ENCODE data around the gene UXS1. TPM values are rescaled to one million over a fixed set of nuclear protein-coding genes. Genes with fewer than 3 reads are reported as not detected.

Gene UXS1
- total RNA-seq, 1 donor from 2014 or later, result 35.6 TPM

DNA sequence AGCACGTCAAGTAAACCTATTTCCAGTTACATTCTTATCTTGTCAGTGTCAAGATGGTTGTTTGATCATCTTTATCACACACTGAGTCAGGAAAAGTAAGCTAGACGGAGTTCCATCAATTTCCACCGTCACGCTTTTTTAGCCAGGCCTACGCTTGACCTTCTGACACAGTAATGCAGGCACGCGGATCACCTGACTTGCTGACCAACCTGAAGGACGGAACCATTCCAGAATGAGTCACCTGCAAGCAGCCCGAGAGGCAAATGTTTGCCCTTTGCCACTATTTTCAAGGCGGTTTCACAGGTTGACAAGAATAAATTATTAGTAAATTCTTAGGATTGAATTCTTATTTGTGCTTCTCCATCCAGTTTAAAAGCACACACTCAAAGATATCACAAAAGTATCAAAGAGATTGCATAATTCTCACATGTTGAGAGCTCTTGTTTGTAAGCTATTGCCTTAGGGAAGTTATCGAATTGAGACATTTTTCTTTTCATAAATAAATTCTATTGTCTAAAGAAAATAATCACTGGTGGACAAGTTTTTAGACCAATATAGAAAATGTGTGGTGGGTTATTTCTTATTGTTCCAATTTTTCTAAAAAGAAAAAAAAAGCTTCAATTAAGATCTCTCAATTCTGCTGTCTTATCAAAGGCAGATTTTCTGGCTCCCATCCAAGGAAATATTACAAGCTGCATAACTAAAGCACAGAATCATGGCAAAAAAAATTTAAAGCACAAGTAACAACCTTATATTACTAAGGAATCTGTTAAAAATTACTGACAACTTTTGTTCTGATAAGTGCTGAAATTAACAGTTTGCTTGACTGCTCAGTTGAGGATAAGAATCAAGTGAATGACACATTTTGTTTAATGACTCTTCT, 31.9 kb downstream of the UXS1 start:
- DNase-seq (ENCODE audit: low read depth, low spot score), result no peak

DNA sequence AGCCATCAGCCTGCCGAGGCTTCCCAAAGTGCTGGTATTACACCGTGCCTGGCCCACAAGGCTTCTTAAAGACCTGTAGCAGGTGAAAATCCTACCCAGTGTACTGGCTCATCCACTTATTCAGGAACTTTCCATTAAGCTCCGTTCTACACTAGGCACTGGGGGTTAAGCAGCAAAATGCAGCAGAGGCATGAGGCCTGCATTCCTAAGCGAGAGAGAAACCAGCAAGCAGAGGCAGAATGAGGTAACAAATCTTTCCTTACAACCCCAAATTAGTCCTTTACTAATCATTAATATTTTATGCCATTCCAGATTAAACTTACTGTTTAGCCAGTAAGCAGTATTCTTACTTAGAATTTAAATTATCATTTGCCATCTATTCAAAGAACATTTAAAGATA, 32.8 kb downstream of the UXS1 start:
- no peak for DNase-seq (ENCODE audit: low read depth, low spot score)

DNA sequence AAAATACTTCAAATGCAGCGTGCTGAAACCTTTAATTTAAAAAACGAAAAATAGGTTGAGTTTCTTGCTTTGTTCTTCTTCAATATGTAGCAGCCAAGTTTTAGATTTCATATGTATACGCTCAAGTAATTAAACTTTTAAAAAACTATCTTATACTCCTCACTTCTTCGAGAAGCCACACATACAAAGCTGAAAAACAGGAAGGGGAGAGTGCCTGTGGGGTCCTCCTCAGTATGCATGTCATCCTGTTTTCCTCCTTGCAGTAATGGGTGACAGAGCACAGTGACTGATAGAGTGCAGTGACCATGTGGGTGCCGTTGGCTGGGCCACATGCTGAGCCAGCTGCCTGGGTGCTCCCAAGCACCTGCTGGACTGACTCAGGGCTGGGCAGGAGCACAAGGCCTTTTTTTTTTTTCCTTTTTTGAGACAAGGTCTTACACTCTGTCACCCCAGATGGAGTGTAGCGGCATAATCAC, 33.3 kb downstream of the UXS1 start:
- DNase-seq (ENCODE audit: low read depth, low spot score), result no peak

DNA sequence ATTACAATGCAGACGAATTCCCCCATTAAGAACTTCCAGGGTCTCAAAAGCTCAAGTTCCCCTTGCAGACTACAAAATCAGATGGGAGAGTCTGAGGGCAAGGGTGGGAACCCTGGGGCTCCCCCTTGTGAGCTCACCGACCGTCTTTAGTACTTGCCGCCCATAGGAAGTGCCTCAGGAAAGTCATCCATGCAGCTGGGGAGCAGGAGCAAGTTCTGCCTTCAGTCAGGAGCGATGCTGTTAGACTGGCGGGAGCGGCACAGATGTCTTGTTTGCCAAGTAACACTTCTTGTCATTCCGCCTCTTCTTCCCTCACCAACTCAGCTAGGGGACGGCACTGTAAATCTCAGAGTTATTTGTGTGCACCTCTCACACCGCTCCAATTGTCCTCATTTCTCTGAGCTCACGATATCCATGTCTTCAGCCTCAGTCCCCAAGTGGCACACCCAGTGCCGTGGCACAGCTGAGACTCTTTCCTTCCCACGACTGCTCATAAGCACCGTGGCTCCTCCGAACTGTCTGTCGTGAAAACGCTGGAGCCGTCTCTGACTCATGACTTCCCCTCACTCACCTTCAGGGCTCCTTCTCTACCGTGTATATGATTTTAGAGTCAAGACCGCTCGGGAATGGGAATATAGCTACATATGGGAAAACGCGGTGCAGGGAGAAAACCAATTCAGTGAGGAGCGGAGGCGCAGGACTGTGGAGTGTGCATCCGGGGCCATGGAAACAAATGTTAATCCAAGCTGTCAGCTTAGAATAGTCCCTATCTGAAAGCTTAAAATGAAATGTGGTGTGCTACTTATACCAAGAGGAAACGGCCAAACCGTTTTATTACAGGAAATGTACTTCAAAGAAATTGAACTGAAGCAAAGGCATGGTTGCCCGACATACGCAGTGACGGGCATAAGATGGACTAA, 34.0 kb downstream of the UXS1 start:
- DNase-seq (ENCODE audit: low read depth, low spot score), result no peak

DNA sequence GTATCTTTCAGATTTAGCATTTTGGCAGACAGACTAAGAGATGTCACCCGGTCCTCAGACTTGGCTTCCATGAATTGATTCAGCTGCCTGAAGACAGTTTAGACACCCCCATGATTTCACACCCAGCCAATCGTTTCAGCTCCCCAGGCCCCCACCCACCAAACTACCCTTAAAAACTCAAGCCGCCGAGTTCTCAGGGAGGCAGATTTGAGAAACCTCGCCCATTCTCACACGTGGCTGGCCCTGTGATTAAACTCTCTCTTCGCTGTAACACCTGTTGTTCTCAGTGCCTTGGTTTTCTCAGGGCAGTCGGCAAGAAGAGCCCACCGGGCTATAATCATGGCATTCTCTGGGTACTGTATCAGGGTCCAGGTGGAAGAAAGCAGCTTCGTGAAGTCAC, 35.2 kb downstream of the UXS1 start:
- no peak for DNase-seq (ENCODE audit: low read depth, low spot score)

DNA sequence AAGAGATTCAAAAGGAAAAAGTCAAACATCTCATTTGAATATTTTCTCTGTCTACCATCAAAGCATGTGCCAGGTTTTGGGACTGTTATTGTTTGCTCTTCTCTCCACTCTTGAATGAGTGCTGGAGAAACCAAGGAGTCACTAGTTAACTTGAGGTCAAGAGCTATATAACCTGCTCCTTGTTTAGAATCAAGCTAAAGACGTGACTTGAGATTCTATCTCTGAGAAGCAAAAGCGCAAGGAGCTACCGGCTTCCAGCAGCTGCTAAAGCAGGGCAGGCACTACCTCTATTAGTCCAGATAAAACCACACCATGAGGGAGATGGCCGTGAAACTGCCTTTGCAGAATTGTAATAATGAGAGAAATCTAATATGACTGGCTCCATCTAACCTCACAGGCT, 36.0 kb downstream of the UXS1 start:
- no peak for DNase-seq (ENCODE audit: low read depth, low spot score)

DNA sequence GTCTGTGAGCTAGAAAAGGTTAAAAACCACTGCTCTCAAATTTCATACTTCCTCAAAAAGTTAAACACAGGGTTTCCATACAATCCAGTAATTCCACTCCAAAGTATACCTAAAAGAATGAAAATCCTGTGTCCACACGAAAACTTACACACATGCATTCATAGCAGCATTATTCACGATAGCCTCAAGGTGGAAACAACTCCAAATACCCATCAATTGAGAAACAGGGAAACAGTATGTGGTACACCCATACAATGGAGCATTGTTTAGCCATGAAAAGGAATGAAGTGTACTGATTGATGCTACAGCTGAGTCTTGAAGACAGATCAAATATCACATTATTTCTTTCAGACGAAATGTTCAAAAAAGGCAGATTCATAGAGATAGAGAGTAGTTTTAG, 36.7 kb downstream of the UXS1 start:
- no peak for DNase-seq (ENCODE audit: low read depth, low spot score)

DNA sequence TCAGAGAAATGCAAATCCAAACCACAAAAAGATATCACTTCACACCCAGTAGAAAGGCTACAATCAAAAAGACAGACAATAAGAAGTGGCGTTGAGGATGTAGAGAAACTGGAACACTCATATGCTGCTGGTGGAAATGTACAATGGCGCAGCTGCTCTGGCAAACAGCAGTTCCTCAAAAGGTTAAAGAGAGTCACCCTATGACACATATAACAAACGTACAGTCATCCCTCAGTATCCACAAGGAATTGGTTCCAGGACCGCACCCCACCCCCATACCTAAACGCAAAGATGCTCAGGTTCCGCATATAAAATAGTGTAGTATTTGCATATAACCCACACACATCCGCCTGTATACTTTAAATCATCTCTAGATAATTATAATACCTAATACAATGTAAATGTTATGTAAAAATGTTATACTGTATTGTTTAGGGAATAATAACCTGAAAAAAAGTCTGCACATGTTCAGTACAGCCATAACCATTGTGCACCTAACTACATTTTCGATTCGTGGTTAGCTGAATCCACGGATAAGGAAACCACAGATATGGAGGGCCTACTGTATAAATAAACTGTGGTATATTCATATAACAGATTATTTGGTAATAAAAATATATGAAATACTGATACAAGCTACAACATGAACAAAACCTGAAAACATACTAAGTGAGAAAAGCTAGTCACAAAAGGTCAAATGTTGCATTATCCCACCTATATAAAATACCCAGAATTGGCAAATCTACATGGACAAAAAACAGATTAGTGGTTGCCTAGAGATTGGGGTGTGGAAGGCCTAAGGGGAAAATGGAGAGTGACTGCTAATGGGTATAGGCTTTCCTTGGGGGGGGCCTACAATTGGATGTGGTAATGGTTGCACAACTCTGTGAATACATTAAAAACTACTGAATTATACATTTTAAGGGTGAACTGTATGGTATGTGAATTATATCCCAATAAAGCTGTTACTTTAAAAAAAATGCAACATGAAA, 37.5 kb downstream of the UXS1 start:
- DNase-seq (ENCODE audit: low read depth, low spot score), result no peak

DNA sequence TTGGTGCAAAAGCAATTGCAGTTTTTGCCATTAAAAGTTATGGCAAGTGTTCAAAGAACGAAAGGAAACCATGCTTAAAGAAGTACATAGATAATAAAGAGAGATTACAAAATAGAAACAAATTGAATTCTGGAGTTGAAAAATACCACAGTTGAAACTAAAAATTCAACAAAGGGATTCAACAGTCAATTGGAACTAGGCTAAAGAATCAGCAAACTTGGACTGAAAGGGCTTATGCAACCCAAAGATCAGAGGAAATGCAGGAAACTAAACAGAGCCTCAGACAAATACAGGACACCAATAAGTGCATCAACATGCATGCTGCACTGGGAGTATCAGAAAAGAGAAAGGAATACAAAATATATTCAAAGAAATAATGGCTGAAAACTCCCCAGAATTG, 40.3 kb downstream of the UXS1 start:
- DNase-seq (ENCODE audit: low read depth, low spot score), result no peak

DNA sequence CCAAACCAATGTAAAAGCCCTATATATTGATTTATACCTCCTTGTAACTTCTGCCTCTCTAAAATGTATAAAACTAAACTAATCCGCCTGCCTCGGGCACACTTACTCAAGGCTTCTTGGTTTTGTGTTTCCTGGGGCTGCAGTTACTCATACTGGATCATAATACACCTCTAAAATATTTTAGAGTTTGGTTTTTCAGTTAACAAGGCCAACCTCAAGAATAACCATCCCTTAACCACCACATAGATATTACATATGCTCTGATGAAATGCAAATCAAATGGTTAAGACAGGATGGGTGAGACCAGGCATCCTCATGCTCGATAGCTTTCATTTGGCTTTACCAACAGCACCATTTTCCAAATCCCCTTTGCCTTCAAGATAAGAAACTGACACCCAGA, 46.4 kb downstream of the UXS1 start:
- no peak for DNase-seq (ENCODE audit: low read depth, low spot score)

DNA sequence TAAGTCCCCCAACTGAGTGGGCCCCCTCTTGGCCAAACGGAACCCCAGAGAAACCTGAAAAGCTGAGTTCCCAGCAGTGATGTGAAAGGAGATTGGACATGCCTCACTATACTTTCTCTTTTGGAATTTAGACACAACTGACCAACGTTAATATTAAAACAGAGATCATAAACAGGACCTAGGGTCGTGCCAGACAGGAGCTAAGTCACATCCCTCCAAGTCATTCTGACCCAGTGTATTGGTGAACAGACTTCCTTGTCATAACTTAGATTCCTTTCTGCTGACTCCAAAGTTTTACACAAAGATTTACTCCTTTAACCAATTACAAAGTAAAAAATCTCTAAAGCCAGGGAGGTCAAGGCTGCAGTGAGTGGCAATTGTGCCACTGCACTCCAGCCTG, 46.9 kb downstream of the UXS1 start:
- no peak for DNase-seq (ENCODE audit: low read depth, low spot score)

DNA sequence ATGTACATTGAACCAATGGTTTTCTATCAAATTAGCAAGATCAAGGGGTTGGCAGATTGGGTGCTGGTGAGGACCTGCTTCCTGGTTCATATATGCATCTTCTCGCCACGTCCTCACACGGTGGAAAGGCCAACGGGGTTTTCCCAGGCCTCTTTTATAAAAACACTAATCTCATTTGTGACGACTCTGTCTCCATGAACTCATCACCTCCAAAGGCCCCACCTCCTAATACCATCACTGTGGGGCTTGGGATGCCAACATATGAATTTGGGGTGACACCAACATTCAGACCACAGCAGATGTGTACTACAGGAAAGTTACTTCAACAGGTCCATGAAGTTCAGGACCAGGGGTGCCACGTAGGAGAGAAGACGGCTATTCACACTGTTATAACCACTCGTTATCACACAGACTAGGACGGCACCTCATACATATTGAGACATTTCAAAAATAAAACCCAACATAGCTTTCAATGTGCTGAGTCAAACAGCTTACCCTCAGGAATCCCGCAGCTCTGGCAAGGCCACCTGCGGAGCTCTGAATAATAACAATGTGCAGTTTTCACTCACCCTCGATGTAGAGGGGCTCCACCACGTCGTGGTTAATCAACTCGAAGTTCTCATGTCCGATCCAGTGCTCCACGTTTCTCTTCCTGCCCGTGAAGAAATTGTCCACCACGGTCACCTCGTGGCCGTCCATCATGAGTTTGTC, 49.3 kb downstream of the UXS1 start:
- no peak for DNase-seq (ENCODE audit: low read depth, low spot score)

DNA sequence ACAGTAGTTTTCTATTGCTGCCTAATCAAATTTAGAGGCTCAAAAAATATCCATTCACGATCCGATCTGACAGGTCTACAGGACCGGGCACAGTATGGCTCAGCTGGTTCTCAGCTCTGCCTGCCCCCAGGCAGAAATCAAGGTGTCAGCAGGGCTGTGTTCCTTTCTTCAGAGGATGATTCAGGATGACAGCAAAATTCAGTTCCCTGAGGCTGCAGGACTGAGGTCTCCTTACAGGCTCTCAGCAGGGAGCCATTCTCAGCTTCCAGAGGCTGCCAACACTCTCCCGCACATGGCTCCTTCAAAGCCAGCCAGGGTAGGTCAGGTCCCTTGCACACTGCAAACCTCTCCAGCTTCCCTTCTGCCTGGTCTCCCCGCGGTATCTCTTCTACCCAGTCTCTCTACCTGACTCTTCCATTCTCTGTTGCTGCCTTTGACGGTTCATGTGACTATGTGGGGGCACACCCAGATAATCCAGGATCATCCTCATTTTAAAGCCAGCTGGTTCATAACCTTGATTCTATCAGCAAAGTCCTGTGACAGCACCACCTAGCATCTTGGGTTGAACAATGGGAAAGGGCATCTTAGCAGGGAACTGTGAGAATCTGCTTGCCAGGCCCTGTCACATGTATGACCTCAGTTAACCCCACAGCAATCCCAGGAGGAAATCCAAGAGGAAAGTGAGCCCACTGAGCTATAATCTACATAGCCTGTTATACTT, 50.4 kb downstream of the UXS1 start:
- DNase-seq (ENCODE audit: low read depth, low spot score), result no peak

DNA sequence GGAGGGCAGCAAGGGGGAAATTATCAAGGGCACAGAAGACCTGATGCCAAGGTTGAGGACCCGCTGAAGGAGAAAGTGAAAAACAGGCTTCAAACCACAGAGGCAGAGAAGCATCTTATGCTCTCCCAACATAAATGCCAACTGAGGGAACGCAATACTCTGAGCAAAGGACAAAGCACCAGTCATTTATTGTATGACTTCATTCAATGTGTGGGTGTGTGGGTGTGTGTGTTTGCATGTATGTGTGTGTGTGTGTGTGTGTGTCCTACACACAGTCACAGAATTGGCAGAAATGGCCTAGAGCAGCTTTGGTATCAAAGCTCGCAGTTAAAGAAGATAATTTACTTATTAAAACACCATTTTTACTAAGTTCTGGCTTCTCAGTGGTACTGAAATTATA, 51.4 kb downstream of the UXS1 start:
- DNase-seq (ENCODE audit: low read depth, low spot score), result no peak

DNA sequence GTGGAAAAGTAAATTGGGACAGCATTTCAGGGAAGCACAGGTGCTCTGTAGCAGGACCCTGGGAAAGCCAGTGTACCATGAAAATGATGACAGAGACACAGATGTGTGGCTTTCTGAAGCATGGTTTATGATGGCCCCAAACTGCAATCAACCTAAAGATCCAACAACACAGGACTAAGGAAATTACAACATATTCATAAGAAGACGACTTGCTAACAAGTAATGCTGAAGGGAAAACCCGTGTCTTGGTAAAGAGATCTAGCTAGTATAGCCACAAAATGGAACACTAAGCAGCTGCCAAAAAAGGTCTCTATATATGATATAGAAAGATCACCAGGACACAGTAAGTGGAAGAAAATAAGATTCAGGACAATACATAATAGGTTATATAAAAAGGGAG, 53.2 kb downstream of the UXS1 start:
- no peak for DNase-seq (ENCODE audit: low read depth, low spot score)

DNA sequence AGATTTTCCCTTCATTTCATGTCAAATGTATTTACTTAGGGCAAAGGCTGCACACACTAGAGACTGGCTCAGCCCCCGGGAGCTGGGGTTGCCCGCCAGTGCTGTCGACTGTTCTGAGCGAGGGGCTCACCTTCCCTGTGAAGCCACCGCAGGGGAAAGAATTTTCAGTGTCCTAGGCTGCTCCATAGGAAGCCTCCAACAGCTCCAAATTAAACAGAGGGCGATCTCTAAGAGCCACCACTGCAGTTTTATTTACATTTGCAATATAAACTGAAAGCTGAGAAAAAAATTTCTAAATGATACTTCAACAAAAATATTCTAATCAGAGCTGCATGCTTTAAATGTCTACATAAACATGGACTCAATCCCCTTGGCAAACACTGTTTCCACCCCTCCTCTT, 54.0 kb downstream of the UXS1 start:
- DNase-seq (ENCODE audit: low read depth, low spot score), result no peak

DNA sequence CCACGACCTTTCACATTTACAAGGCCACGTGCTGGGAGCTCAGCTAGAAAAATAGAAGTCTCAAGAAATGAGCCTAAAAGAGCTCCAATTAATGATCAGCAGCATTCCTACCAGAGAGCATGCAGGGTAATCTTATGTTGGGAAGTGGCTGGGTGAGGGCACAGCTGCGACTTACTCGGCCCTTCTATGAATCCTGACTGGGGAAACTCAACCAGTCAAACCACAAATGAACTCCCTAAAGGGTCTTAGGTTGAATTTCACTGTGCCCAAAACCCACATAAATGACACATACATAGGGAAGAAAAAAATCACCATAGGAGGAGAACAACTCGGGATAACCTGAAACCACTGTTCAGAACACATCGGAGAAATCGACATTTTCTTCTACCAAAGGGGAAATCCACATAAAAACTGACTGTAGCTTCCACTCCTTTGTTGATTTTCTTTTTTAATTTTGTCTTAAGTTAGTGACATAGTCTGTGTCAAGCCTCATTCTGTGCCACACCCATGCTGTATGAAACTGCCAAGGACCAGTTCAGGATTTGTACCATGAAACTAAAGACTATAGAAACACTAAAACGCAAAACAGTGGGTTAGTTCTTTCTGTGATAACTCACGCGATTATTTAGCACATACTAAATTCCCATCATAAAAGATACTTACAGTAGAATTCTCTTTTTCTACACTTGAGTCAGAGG, 54.7 kb downstream of the UXS1 start:
- DNase-seq (ENCODE audit: low read depth, low spot score), result no peak

DNA sequence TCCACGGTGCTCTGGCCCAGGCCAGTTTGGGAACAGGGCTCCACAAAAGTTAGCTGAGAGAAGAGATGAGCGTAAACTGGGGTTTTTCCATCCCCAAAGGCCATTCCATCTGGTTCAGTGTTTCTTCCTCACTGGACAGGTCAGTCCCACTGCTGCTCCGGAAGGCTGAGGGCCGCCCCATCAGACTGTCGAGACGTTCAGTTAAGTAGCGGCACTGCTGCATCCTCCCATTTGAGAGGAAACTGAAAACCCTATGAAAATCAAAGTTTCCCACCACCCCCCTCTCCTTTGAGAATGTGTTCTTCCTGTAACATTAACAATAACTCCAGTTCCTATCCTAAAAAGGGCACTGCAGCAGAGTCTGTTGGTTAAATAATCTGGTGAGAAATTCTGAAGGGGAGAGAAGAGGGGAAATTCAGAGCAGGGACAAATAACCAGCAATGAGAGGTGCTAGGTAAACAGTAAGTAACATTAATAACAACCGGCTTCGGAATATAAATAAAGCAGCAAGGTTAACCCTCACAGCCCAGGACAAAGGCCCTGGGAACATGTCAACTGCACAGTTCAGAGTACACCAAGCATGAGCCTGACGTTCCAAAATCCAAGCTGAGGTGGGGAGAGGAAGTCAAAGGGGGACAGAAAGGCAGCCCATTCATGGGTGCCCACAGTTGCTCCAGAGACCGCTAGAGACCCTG, 55.4 kb downstream of the UXS1 start:
- no peak for DNase-seq (ENCODE audit: low read depth, low spot score)

Data from pulmonary artery endothelial cell (primary cell).